Right lobe of liver (tissue), 4 donors: ENCODE measurements around the gene CAMK2N1.

ENCODE experiments used
- POLR2A ChIP-seq: fragments of 450-650 bp; IDR thresholded peaks from one replicate; pipeline ENCODE4 v1.6.1; 2017; ENCODE audit warnings: antibody characterized with exemption, mild to moderate bottlenecking
- TF ChIP-seq, protein P1 (sequence below), 4 donors: fragments of 200-600 bp in 3 of 4; fragments of 450-650 bp in 1 of 4; IDR thresholded peaks; one replicate each; pipeline versions ENCODE4 v1.5.1 to v1.8.0; 2016 to 2022; ENCODE audit warnings: antibody characterized with exemption in 4 of 4, mild to moderate bottlenecking in 2 of 4
- donor health status: DM: no; HTN: no; CAD: no.
- donor health status: DM: no; HTN: no; CAD: no.
- donor health status: DM: no; HTN: yes; CAD: no.

DNA sequence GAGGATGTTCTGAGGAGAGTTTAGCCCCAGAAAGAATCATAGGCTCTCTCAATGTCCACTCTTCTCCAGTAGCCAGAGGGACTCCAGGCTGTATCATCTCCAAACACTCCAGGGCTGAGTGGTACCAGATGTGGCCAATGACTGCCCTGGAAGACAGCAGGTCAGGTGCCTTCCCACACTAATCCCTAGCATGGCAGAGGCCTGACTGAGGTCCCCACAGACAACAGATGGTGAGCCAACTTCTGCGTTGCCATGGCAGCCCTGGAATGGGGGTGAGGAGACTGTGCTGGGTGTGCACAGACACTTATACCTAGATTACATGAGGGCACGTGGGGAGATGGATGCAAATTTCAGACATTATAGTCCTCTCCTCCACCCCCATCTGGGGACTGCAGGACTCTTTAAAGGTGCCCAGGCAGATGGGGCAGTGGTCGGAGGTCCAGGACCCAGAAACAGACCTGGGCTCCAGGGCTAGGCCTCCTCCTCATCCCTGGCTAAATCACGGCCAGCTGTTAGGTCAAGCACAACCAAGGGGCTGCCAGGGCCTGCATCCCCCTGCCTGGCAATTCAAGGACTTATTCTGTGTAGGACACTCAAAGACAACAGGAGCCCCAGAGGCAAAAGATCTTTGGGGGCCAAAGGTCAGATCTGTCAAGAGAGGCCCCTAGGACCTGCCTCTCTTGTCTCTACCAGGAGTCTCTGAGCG, 42.9 kb downstream of the CAMK2N1 start:
- TF ChIP-seq, protein P1, sequence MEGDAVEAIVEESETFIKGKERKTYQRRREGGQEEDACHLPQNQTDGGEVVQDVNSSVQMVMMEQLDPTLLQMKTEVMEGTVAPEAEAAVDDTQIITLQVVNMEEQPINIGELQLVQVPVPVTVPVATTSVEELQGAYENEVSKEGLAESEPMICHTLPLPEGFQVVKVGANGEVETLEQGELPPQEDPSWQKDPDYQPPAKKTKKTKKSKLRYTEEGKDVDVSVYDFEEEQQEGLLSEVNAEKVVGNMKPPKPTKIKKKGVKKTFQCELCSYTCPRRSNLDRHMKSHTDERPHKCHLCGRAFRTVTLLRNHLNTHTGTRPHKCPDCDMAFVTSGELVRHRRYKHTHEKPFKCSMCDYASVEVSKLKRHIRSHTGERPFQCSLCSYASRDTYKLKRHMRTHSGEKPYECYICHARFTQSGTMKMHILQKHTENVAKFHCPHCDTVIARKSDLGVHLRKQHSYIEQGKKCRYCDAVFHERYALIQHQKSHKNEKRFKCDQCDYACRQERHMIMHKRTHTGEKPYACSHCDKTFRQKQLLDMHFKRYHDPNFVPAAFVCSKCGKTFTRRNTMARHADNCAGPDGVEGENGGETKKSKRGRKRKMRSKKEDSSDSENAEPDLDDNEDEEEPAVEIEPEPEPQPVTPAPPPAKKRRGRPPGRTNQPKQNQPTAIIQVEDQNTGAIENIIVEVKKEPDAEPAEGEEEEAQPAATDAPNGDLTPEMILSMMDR (IDR thresholded peaks at IDR 0.05) = no peak
- no peak for TF ChIP-seq POLR2A
